CD4-positive, CD25-positive, alpha-beta regulatory T cell (primary cell): Measurements from ENCODE around the gene LTC4S. TPM values are rescaled to one million over a fixed set of nuclear protein-coding genes. Genes with fewer than 3 reads are reported as not detected.

Source experiments
- ATAC-seq, 2 donors: fragments of 150-1000 bp; cut with Tn5 transposase; one replicate each; pipeline ENCODE4 v1.10.0; 2021; ENCODE audit warnings: low read depth in 2 of 2, moderate number of reproducible peaks in 2 of 2, moderate library complexity in 1 of 2
- DNase-seq, 3 donors: peaks; one replicate each; pipeline versions ENCODE4 v3.0.0 to v3.0.0-alpha.2; 2012 to 2022; ENCODE audit warnings: mixed read lengths in 1 of 3
- H3K27ac ChIP-seq: one replicate; pipeline ENCODE4 v1.7.0; 2013; ENCODE audit warnings: mild to moderate bottlenecking, low read length; ENCODE audit not compliant: insufficient read depth, poor library complexity, severe bottlenecking
- H3K27me3 ChIP-seq: one replicate; pipeline ENCODE4 v1.7.0; 2013; ENCODE audit warnings: low read length; ENCODE audit not compliant: control insufficient read depth, insufficient read depth
- H3K36me3 ChIP-seq: one replicate; pipeline ENCODE4 v1.7.0; 2013; ENCODE audit warnings: mild to moderate bottlenecking, low read length, moderate library complexity; ENCODE audit not compliant: control insufficient read depth, insufficient read depth
- H3K4me1 ChIP-seq: 2 replicates; pipeline ENCODE4 v1.7.0; 2013; ENCODE audit warnings: mild to moderate bottlenecking, low read length; ENCODE audit not compliant: insufficient read depth, control insufficient read depth, poor library complexity, severe bottlenecking
- H3K4me3 ChIP-seq: one replicate; pipeline ENCODE4 v1.7.0; 2013; ENCODE audit warnings: low read depth, mild to moderate bottlenecking, low read length, moderate library complexity
- H3K9me3 ChIP-seq, 2 experiments: 1 replicate in 1 of 2; 2 replicates in 1 of 2; pipeline ENCODE4 v1.7.0; 2013; ENCODE audit warnings: low read length in 2 of 2, mild to moderate bottlenecking in 1 of 2, moderate library complexity in 1 of 2; ENCODE audit not compliant: control insufficient read depth in 2 of 2
- H3K27ac Mint-ChIP-seq, 3 donors: one replicate each; pipeline ENCODE4 v1.8.0; 2020 to 2022; ENCODE audit warnings: mild to moderate bottlenecking in 3 of 3, mixed read lengths in 3 of 3, moderate library complexity in 2 of 3
- H3K27me3 Mint-ChIP-seq: one replicate; pipeline ENCODE4 v1.8.0; 2022; ENCODE audit warnings: mild to moderate bottlenecking, mixed read lengths
- H3K36me3 Mint-ChIP-seq: one replicate; pipeline ENCODE4 v1.8.0; 2020; ENCODE audit warnings: mixed read lengths
- H3K4me1 Mint-ChIP-seq, 4 donors: one replicate each; pipeline ENCODE4 v1.8.0; 2020 to 2022; ENCODE audit warnings: mixed read lengths in 4 of 4, mild to moderate bottlenecking in 1 of 4
- H3K4me3 Mint-ChIP-seq, 4 donors: one replicate each; pipeline ENCODE4 v1.8.0; 2020 to 2022; ENCODE audit warnings: mild to moderate bottlenecking in 4 of 4, mixed read lengths in 4 of 4, moderate library complexity in 3 of 4
- H3K9me3 Mint-ChIP-seq, 7 donors: one replicate each; pipeline ENCODE4 v1.8.0; 2020 to 2022; ENCODE audit warnings: mixed read lengths in 7 of 7, mild to moderate bottlenecking in 3 of 7, moderate library complexity in 2 of 7
- polyA plus RNA-seq, 4 donors: library from polyadenylated mRNA; unstranded; fragments of 300-500 nt; fragmentation: Illumina TruSeq; gene quantifications; one replicate each; pipeline ENCODE4 v1.2.3, GENCODE V29; 2021
- total RNA-seq: library from RNA; stranded (reverse); gene quantifications from one replicate; pipeline ENCODE4 v1.2.3, GENCODE V29; 2022

The LTC4S gene
- total and polyA plus RNA-seq, 5 donors from 2014 or later, result 0.48 to 4.3 (median 1.8) TPM

DNA sequence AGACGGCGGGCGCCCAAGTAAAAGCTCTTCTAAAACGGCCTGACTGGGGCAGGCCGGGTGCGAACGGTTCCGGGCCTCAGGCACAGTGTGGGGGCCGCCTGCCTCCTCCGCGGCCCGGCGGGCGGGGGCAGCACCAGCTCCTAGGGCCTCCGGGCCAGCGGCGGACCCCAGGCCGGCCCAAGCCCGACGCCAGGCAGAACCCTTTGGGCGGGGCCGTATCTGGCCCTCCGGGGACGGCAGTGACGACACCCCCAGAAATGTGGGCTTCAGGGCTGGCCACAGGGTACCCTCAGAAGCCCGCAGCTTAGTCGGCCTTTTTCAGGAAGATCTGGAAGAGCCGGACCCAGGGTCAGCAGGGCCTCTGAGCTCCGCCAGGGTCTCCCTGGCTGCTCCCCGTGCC is 4.0 kb downstream of the LTC4S start:
- Histone ChIP-seq H3K27me3 (no peaks in the 10 kb centered on the region), H3K4me3 (no peak overlapping the region), H3K27ac (no peak overlapping the region), H3K9me3 (no peaks in the 10 kb centered on the region), H3K36me3 (peaks cover 11% of the 10 kb centered on the region), H3K4me1 (peaks cover 30% of the 10 kb centered on the region)
- ATAC-seq (no peak), DNase-seq (no peak)
- peaks cover 0 to 42% (median 18%) of the 10 kb centered on the region in 4 donors for H3K4me1 Mint-ChIP-seq
- H3K27me3 Mint-ChIP-seq, result no peaks in the 10 kb centered on the region
- peaks cover 21% of the 10 kb centered on the region for H3K36me3 Mint-ChIP-seq
- peaks cover 0 to 1% (median 0%) of the 10 kb centered on the region in 7 donors for H3K9me3 Mint-ChIP-seq
- peak overlapping the region in 3 of 4 donors; percentile 21 to 78 (median 69) for H3K4me3 Mint-ChIP-seq
- H3K27ac Mint-ChIP-seq, result no peak overlapping the region

DNA sequence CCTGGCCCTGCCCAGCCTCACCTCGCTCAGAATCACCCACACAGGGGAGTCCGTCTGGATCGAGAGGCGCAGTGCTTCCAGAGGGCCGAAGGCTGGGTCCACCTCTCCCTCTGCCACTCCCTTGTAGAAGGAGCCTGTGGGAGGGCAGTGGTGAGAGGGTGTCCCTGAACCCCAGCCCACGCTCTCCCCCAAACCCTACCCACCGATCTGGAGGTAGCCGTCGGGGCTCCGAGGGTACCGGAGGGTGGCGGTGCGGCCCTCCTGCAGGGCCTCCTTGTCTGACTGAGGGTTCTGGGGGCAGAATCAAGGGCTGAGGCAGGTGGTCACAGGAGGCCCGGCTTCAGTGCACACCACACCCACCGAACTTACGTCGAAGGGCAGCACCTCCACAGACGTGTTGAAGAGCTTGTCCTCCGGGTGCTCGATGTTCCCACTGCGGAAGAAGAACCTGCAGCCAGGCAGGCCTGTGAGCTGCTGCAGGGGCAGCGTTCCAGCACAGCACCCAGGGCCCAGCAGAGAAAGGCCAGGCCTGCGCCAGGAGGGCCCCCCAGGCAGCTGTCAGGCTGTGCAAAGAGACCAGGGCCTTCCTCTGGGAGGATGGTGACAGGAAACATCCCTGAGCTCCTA is 4.5 kb downstream of the LTC4S start:
- Histone ChIP-seq H3K27me3 (no peaks in the 10 kb centered on the region), H3K4me3 (no peak overlapping the region), H3K27ac (no peak overlapping the region), H3K36me3 (peaks cover 11% of the 10 kb centered on the region), H3K9me3 (no peaks in the 10 kb centered on the region), H3K4me1 (peaks cover 34% of the 10 kb centered on the region)
- Mint-ChIP-seq H3K27me3 (no peaks in the 10 kb centered on the region), H3K9me3 (peaks cover 0 to 1% (median 0%) of the 10 kb centered on the region in 7 donors), H3K4me1 (peaks cover 0 to 41% (median 17%) of the 10 kb centered on the region in 4 donors), H3K4me3 (no peak overlapping the region), H3K36me3 (peaks cover 21% of the 10 kb centered on the region), H3K27ac (no peak overlapping the region)
- DNase-seq (no peak), ATAC-seq (no peak)

DNA sequence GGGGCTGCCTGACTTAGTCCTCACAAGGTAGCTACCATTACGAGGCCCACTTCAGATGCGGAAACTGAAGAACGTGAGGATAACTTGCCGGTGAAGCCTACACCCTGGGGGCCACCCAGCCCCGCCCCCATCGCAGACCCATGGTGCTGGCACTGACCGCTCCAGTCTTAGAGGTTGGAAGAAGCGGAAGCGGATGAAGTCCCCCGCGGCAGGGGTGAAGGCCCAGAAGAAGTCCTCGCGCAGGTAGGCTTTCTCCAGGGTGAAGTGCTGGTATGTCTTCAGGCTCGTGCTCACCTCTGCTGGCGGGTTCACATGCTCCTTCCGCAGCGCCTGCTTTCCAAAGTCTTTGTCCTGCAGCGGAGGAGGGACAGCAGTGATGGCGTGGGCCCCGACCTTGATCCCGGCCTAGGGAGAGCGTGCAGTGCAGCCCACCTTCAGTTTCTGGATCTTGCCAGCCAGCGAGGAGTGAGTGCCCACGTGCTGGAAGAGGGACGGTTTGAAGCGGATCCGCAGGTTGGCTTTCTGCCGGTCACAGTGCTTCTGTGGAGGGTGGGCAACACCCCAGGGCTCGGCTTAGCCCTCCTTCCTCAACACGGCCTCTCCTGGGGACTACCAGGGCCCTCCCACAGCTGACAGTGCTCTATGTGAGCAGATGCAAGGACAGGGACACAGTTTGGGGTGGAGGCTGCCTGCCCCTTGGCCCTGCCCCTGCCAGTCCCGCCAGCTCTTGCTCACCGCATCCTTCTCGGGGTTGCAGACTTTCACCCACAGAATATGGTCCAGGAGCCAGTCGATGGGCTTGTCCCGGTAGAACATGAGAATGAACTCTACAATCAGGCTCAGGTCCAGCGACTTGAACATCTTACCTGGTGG is 5.2 kb downstream of the LTC4S start:
- no peaks in the 10 kb centered on the region for H3K27me3 Mint-ChIP-seq
- H3K36me3 Mint-ChIP-seq, result peaks cover 21% of the 10 kb centered on the region
- Histone ChIP-seq H3K4me1 (peaks cover 34% of the 10 kb centered on the region), H3K9me3 (no peaks in the 10 kb centered on the region), H3K27me3 (no peaks in the 10 kb centered on the region), H3K4me3 (no peak overlapping the region), H3K27ac (no peak overlapping the region), H3K36me3 (peaks cover 11% of the 10 kb centered on the region)
- H3K4me1 Mint-ChIP-seq, result peaks cover 0 to 40% (median 13%) of the 10 kb centered on the region in 4 donors
- peaks cover 0 to 1% (median 0%) of the 10 kb centered on the region in 7 donors for H3K9me3 Mint-ChIP-seq
- no peak overlapping the region for H3K27ac Mint-ChIP-seq
- H3K4me3 Mint-ChIP-seq, result peak overlapping the region in 1 of 4 donors; percentile 82
- ATAC-seq (no peak), DNase-seq (no peak)

DNA sequence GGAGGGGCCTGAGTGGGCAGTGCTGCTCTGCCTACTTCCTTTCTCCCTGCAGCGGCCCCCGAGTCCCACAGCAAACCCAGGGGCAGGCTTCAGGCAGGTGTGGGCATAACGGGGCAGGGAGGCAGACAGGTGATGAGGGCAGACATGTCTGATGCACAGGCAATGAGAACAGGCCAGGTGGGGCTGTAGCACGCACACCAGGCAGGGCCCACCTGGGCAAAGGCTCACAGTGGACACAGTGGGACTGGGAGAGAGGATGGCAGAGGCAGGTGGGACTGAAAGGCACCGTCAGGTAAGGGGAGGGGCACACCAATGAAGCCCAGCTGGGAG is 5.8 kb downstream of the LTC4S start:
- H3K4me3 Mint-ChIP-seq, result peak overlapping the region in 1 of 4 donors; percentile 82
- Histone ChIP-seq H3K36me3 (peaks cover 11% of the 10 kb centered on the region), H3K27ac (no peak overlapping the region), H3K27me3 (no peaks in the 10 kb centered on the region), H3K9me3 (no peaks in the 10 kb centered on the region), H3K4me3 (no peak overlapping the region), H3K4me1 (peaks cover 34% of the 10 kb centered on the region)
- H3K27ac Mint-ChIP-seq, result peak overlapping the region in 2 of 3 donors; percentile 26 to 69
- peaks cover 0 to 3% (median 0%) of the 10 kb centered on the region in 7 donors for H3K9me3 Mint-ChIP-seq
- ATAC-seq, result no peak
- no peak for DNase-seq
- H3K4me1 Mint-ChIP-seq, result peaks cover 0 to 40% (median 18%) of the 10 kb centered on the region in 4 donors
- H3K36me3 Mint-ChIP-seq, result peaks cover 21% of the 10 kb centered on the region
- H3K27me3 Mint-ChIP-seq, result no peaks in the 10 kb centered on the region

DNA sequence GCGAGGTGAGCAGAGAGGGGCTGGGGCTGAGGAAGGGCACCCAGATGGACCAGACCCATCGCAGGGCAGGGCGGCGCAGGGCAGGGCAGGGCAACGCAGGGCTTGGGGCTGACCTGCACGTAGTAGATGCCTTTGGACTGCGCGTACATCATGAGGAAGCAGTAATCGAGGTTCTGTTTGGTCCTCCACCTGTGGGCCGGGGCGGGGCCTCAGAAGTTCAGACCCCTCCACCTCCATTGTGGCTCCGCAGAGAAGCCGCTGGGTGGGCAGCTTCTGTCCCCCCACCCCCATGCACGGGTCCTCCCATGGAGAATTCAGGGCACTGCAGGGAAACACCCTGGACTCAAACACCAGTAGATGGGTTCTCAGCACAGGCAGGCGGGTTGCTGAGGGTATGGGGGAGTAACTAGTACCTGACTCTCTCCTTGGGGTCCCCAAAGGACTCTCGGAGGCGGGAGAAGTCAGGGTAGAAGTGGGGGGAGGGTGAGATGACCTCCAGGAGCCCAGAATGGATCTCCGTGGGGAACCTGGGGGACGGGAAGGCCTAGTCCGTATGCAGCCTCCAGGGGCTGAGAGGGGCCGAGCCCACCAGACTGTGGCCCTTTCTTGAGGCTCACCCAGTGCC is 6.4 kb downstream of the LTC4S start:
- Mint-ChIP-seq H3K36me3 (peaks cover 21% of the 10 kb centered on the region), H3K4me1 (peaks cover 0 to 40% (median 24%) of the 10 kb centered on the region in 4 donors), H3K27ac (peak overlapping the region in 1 of 3 donors; percentile 26), H3K4me3 (peak overlapping the region in 2 of 4 donors; percentile 27 to 82), H3K27me3 (no peaks in the 10 kb centered on the region), H3K9me3 (peaks cover 0 to 4% (median 0%) of the 10 kb centered on the region in 7 donors)
- DNase-seq, result no peak
- Histone ChIP-seq H3K27me3 (no peaks in the 10 kb centered on the region), H3K4me1 (peaks cover 34% of the 10 kb centered on the region), H3K4me3 (no peak overlapping the region), H3K36me3 (peaks cover 11% of the 10 kb centered on the region), H3K9me3 (no peaks in the 10 kb centered on the region), H3K27ac (no peak overlapping the region)
- no peak for ATAC-seq

DNA sequence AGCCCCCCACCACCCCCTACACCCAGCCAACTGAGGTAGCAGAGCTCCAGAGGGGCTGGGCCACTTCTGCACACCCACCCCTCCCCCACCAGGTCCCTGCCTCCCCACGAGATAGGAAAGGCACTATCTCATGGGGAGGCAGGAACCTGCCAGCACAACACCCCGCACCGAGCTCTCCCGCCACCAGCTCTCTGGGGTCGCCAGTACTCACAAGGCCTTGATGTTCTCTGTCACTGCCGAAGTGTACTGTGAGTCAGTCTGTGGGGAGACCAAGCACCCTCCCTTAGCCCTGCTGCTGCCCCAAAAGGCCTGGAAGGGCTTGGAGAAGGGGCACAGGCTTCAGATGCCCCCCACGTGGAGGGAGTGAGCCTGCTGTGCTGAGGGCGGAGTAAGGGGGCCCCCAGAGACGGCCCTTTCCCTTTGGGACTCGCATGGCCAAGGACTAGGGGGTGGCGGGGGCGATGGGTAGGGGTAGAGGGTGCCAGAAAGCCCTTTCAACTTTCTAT is 7.0 kb downstream of the LTC4S start:
- H3K4me3 ChIP-seq, result no peak overlapping the region
- H3K36me3 ChIP-seq, result peaks cover 11% of the 10 kb centered on the region
- H3K4me1 ChIP-seq, result peaks cover 36% of the 10 kb centered on the region
- no peak overlapping the region for H3K27ac ChIP-seq
- H3K27me3 ChIP-seq, result no peaks in the 10 kb centered on the region
- peaks cover 21% of the 10 kb centered on the region for H3K36me3 Mint-ChIP-seq
- no peaks in the 10 kb centered on the region for H3K27me3 Mint-ChIP-seq
- no peak overlapping the region for H3K27ac Mint-ChIP-seq
- peaks cover 0 to 4% (median 0%) of the 10 kb centered on the region in 7 donors for H3K9me3 Mint-ChIP-seq
- DNase-seq (no peak), ATAC-seq (no peak)
- H3K4me3 Mint-ChIP-seq, result no peak overlapping the region
- H3K4me1 Mint-ChIP-seq, result peaks cover 0 to 42% (median 24%) of the 10 kb centered on the region in 4 donors
- no peaks in the 10 kb centered on the region for H3K9me3 ChIP-seq

DNA sequence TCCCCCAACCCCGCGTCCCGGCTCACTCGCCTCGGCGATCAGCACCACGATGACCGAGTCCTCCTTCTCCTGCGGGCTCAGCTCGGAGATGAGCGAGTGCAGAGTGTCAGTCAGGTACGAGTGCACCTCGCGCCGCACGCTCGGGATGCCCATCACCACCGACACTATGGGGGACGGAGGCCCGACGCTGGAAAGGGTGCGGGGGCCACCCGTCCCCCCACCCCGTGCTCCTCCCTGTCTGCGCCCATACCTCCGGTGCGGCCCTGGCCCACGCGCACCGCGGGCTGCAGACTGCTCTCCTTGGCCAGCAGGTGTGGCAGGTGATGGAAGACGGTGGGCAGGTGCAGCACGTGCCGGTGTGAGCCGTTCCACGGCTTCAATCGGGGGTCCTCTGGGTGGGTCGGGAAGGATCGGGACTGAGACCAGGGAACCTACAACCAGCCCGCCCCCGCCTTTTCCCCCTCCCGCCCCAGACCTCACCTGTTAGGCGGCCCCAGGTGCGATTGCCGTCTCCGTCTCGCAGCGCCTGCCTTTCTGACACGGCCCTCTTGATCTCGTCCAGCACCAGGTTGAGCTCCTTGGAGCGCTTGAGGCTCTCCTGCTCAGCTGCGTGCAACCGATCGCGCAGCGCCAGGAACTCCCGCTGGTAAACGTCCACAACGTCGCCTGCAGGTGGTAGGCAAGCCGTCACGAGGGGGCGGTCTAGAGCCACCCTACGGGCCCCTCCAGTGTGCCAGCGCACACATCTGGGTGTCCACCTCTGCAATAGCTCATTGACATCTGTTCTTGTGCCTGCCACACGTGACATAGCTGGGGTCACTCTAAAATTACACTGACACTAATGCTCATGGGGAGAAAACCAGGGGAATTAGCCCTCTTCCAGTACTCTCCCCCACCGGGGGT is 7.8 kb downstream of the LTC4S start:
- ATAC-seq (peak; percentile 49 to 55), DNase-seq (peak; percentile 68 to 81 (median 78))
- peaks cover 0 to 42% (median 24%) of the 10 kb centered on the region in 4 donors for H3K4me1 Mint-ChIP-seq
- Histone ChIP-seq H3K36me3 (peaks cover 11% of the 10 kb centered on the region), H3K4me3 (no peak overlapping the region), H3K4me1 (peaks cover 33% of the 10 kb centered on the region), H3K9me3 (no peaks in the 10 kb centered on the region), H3K27ac (no peak overlapping the region), H3K27me3 (no peaks in the 10 kb centered on the region)
- peak overlapping the region in 3 of 4 donors; percentile 36 to 78 (median 61) for H3K4me3 Mint-ChIP-seq
- H3K27me3 Mint-ChIP-seq, result no peaks in the 10 kb centered on the region
- peaks cover 21% of the 10 kb centered on the region for H3K36me3 Mint-ChIP-seq
- H3K9me3 Mint-ChIP-seq, result peaks cover 0 to 4% (median 0%) of the 10 kb centered on the region in 7 donors
- H3K27ac Mint-ChIP-seq, result peak overlapping the region; percentile 47 to 95 (median 77)
